Breast epithelium (tissue), 4 donors: ENCODE measurements around the gene DPT. TPM values are rescaled to one million over a fixed set of nuclear protein-coding genes. Genes with fewer than 3 reads are reported as not detected.

Experiments used
- DNase-seq, 2 donors: peaks; one replicate each; pipeline ENCODE4 v3.0.0-alpha.2; 2019; ENCODE audit warnings: low spot score in 2 of 2
- H3K27ac ChIP-seq, 2 donors: fragments of 200-600 bp; sonication (generic) in 1 of 2; one replicate each; pipeline ENCODE4 v1.5.1; 2016 to 2019; ENCODE audit warnings: mild to moderate bottlenecking in 1 of 2
- H3K27me3 ChIP-seq, 2 donors: fragments of 200-600 bp; sonication (generic) in 1 of 2; one replicate each; pipeline versions ENCODE4 v1.5.1 to v1.6.0; 2017 to 2019; ENCODE audit warnings: control low read depth in 1 of 2, mild to moderate bottlenecking in 1 of 2
- H3K36me3 ChIP-seq: fragments of 200-600 bp; one replicate; pipeline ENCODE4 v1.5.1; 2019
- H3K4me1 ChIP-seq, 2 donors: fragments of 200-600 bp; sonication (generic); one replicate each; pipeline ENCODE4 v1.5.1; 2016 to 2019; ENCODE audit warnings: control low read depth in 1 of 2
- H3K4me3 ChIP-seq, 3 donors: fragments of 200-600 bp; sonication (generic); 1 replicate in 2 of 3; 2 replicates in 1 of 3; pipeline ENCODE4 v1.5.1; 2016 to 2019; ENCODE audit warnings: mild to moderate bottlenecking in 3 of 3, moderate library complexity in 2 of 3
- H3K9me3 ChIP-seq, 2 donors: fragments of 200-600 bp; sonication (generic) in 1 of 2; one replicate each; pipeline ENCODE4 v1.5.1; 2016 to 2019; ENCODE audit warnings: control low read depth in 1 of 2
- POLR2A ChIP-seq: fragments of 450-650 bp; IDR thresholded peaks from one replicate; pipeline ENCODE4 v1.6.1; 2016; ENCODE audit warnings: antibody characterized with exemption, mild to moderate bottlenecking, moderate library complexity
- POLR2AphosphoS5 ChIP-seq, 3 donors: sonication (generic); formaldehyde crosslinking; IDR thresholded peaks; one replicate each; pipeline ENCODE4 v1.6.1; 2017; ENCODE audit warnings: antibody characterized with exemption in 3 of 3
- intact Hi-C: fragments of 100-400 bp; cut with DNase I; formaldehyde crosslinking; loops from one replicate; pipeline ENCODE4 v1.15.1; 2023; ENCODE audit warnings: low total_unique reads
- total RNA-seq, 3 donors: library from RNA; depleted of rRNA; stranded (reverse); fragments of >200 nt; gene quantifications; one replicate each; pipeline ENCODE4 v1.1.0, GENCODE V29; 2016
- TF ChIP-seq, protein P1 (sequence below), 3 donors: fragments of 450-650 bp; IDR thresholded peaks; one replicate each; pipeline ENCODE4 v1.5.1; 2016 to 2017; ENCODE audit warnings: antibody characterized with exemption in 3 of 3, mild to moderate bottlenecking in 3 of 3, moderate library complexity in 3 of 3

The DPT gene
- total RNA-seq, 3 donors from 2014 or later = 26.9 to 740 (median 62.6) TPM

DNA sequence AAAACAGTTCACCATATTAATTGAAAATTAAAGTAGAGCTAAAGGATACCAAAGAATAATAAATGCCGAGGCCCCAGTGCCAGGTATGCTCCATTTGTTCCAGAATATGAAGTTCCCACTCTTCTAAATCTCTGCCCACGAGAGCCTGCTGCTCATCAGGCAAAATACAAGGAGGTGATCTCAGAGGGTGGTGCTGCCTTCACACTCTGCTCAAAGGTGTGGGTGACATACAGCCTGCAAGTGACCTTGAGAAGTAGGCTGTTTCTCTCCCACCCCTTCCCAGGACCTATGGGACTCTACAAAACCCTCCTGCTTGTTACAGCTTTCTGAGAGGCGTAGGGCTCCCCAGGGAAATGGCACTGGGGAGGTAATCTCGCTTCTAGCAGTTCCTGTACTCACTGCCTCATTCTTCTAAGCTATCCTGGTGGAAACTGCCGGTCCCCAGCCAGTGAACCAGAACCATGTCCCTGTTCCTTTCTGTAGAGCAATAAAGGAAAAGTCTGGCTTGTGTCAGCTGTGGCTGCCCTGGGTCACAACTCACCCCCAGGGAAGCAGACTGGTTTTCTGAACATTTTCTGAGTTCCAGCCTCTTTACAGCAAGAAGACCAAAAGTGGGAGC lies 26.9 kb upstream of the DPT start:
- Histone ChIP-seq H3K27me3 (no peaks in the 10 kb centered on the region), H3K36me3 (no peaks in the 10 kb centered on the region), H3K9me3 (no peaks in the 10 kb centered on the region), H3K4me1 (no peaks in the 10 kb centered on the region), H3K27ac (no peak overlapping the region), H3K4me3 (no peak overlapping the region)
- intact Hi-C loops = no loop called here
- DNase-seq = no peak
- TF ChIP-seq, protein P1, sequence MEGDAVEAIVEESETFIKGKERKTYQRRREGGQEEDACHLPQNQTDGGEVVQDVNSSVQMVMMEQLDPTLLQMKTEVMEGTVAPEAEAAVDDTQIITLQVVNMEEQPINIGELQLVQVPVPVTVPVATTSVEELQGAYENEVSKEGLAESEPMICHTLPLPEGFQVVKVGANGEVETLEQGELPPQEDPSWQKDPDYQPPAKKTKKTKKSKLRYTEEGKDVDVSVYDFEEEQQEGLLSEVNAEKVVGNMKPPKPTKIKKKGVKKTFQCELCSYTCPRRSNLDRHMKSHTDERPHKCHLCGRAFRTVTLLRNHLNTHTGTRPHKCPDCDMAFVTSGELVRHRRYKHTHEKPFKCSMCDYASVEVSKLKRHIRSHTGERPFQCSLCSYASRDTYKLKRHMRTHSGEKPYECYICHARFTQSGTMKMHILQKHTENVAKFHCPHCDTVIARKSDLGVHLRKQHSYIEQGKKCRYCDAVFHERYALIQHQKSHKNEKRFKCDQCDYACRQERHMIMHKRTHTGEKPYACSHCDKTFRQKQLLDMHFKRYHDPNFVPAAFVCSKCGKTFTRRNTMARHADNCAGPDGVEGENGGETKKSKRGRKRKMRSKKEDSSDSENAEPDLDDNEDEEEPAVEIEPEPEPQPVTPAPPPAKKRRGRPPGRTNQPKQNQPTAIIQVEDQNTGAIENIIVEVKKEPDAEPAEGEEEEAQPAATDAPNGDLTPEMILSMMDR (IDR thresholded peaks at IDR 0.05) = no peak
- TF ChIP-seq POLR2A (no peak), POLR2AphosphoS5 (IDR thresholded peaks at IDR 0.05) (no peak)

DNA sequence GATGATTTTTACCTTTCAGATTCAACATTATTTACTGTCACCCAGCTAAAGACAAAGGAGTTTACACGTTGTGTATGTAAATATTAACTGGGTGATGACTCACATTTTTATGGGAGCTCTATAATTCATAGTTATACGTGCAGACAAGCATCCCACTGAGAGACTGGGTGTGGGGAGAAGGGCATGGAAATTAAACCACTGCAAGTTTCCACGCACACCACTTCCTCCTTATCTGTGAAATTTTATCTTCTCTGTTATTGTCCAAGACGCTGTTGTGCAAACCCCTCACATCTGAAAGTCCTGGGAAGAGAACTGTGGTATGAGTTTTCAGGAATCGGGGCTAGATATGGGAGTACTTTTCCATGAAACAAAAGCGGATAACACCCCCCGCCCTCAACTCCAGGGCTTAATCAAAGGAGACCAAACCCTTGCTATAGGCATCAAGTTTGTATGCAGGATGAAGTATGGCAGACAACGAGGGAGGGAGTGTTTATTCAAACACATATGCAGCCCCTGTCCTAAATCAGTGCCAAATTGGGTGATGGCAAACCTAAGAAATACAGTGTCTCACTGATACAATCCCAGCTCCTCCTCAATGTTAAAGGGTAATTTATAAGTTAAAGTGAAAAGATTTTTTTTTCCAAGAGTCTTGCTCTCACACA lies 23.3 kb upstream of the DPT start:
- H3K9me3 ChIP-seq = no peaks in the 10 kb centered on the region
- H3K36me3 ChIP-seq = no peaks in the 10 kb centered on the region
- no peaks in the 10 kb centered on the region for H3K27me3 ChIP-seq
- no peak for DNase-seq
- no peak overlapping the region for H3K4me3 ChIP-seq
- TF ChIP-seq POLR2AphosphoS5 (IDR thresholded peaks at IDR 0.05) (no peak), POLR2A (no peak)
- TF ChIP-seq, protein P1 (IDR thresholded peaks at IDR 0.05) = no peak
- intact Hi-C loops = no loop called here
- H3K4me1 ChIP-seq = no peaks in the 10 kb centered on the region
- no peak overlapping the region for H3K27ac ChIP-seq

DNA sequence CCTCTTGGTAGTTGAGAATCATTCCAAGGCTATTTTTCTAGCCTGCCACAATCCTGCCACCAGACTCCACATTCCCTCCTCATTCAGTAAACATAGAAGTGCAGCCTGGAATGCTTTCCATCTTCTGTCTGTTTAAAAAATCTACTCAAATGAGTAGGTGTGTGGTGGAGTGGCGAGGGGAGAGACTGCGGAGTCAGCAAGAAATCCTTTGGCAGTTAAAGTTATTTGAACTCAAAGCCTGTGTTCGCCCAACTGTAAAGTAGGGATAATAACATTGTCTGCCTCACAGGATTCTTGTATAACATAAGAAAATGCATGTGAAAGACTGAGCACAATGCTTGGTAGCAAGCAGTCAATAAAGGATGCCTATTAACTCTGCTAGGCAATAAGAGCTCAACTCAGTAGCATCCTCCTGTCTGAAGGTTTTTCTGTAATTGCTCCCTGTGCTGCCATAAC lies 22.2 kb upstream of the DPT start:
- intact Hi-C loops = no loop called here
- Histone ChIP-seq H3K27me3 (no peaks in the 10 kb centered on the region), H3K4me3 (no peak overlapping the region), H3K36me3 (no peaks in the 10 kb centered on the region), H3K9me3 (no peaks in the 10 kb centered on the region), H3K27ac (no peak overlapping the region), H3K4me1 (no peaks in the 10 kb centered on the region)
- no peak for DNase-seq
- TF ChIP-seq POLR2A = no peak
- TF ChIP-seq POLR2AphosphoS5 (IDR thresholded peaks at IDR 0.05) = no peak
- TF ChIP-seq, protein P1 (IDR thresholded peaks at IDR 0.05) = no peak

DNA sequence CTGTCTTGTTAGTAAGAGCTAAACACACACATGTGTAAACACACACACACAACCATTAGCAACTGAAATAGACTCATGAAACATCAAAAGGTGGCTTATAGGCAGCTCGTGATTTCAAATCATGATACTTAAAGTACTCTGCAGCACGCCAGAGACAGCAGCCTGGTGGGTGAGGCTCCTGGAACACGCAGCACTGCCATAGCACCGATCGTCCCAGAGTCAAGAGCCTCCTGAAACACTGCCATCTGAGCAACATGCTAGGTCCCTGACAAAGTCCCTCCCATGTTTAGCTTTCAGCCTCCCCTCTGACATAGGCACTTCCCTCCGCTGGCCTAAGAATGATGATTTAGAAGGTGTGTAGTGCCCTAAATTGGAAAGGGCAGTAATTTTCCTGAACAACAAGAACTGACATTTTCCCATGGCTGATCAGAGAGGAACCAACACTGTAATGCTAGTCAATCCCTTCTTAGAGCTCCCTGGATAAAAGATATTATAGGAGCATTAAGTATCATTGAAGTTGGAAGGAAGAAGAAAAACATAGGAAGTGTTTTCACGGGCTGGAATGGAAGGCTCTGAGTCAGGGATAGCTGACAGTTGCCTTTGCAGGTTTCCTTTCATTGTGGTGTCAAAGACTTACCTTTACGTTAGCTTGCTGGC lies 14.1 kb upstream of the DPT start:
- no peaks in the 10 kb centered on the region for H3K9me3 ChIP-seq
- no peak overlapping the region for H3K27ac ChIP-seq
- DNase-seq = no peak
- no peak overlapping the region for H3K4me3 ChIP-seq
- H3K36me3 ChIP-seq = no peaks in the 10 kb centered on the region
- intact Hi-C loops = no loop called here
- H3K4me1 ChIP-seq = no peaks in the 10 kb centered on the region
- no peaks in the 10 kb centered on the region for H3K27me3 ChIP-seq
- TF ChIP-seq POLR2A = no peak
- TF ChIP-seq, protein P1 (IDR thresholded peaks at IDR 0.05) = no peak
- no peak for TF ChIP-seq POLR2AphosphoS5 (IDR thresholded peaks at IDR 0.05)

DNA sequence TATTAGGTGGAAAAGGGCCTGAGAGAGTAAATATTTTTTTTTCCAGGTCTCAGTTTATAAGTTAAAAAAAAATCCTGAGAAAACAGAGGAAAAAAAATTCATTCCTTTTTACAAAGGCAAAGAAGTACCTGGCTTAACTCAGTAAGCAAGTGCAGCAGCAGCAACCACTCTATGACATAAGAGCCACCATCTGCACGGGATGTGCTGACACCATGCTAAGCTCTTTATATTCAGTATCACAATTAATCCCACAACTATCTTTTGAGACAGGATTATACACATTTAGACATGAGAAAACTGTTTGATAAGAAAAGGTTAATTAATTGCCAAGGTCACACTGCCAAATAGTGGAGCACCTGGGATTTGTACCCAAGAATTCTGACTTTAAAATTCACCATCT lies 13.4 kb upstream of the DPT start:
- no peak overlapping the region for H3K27ac ChIP-seq
- H3K36me3 ChIP-seq = no peaks in the 10 kb centered on the region
- no peak overlapping the region for H3K4me3 ChIP-seq
- H3K4me1 ChIP-seq = no peaks in the 10 kb centered on the region
- TF ChIP-seq, protein P1 (IDR thresholded peaks at IDR 0.05) = no peak
- TF ChIP-seq POLR2A (no peak), POLR2AphosphoS5 (IDR thresholded peaks at IDR 0.05) (no peak)
- H3K9me3 ChIP-seq = no peaks in the 10 kb centered on the region
- DNase-seq = no peak
- no peaks in the 10 kb centered on the region for H3K27me3 ChIP-seq
- intact Hi-C loops = no loop called here
